ENCODE data around the gene BPIFB2.

BPIFB2 gene

GRCh38 chr20:33009214-33010132 lies 2.0 kb downstream of the BPIFB2 start:
- DNase-seq = no peak
- in situ Hi-C loops (cut with HindIII; ENCODE audit: low pct_ligation_motif_present, low sequenced_read_pairs) = no loop called here
- H3K27ac ChIP-seq = no peak overlapping the region

GRCh38 chr20:33010133-33010504 lies 2.6 kb downstream of the BPIFB2 start:
- no peak overlapping the region for H3K4me3 ChIP-seq (ENCODE audit: low read depth, low read length)
- in situ Hi-C loops (cut with HindIII; ENCODE audit: low pct_ligation_motif_present, low sequenced_read_pairs) = no loop called here
- no peaks in the 10 kb centered on the region for H3K27me3 ChIP-seq (replicated peaks)
- TF ChIP-seq CTCF (IDR thresholded peaks at IDR 0.05; ENCODE audit: low read depth, low read length, missing control alignments) = no peak
- H3K36me3 ChIP-seq (replicated peaks) = no peaks in the 10 kb centered on the region
- no peak overlapping the region for H3K27ac ChIP-seq
- DNase-seq = no peak

More at GRCh38 chr20:33009214-33010132, 2.0 kb downstream of the BPIFB2 start:
- no peak overlapping the region for H3K4me3 ChIP-seq (ENCODE audit: low read depth, low read length)
- no peaks in the 10 kb centered on the region for H3K27me3 ChIP-seq (replicated peaks)
- TF ChIP-seq CTCF (IDR thresholded peaks at IDR 0.05; ENCODE audit: low read depth, low read length, missing control alignments) = no peak
- H3K36me3 ChIP-seq (replicated peaks) = no peaks in the 10 kb centered on the region

DNA sequence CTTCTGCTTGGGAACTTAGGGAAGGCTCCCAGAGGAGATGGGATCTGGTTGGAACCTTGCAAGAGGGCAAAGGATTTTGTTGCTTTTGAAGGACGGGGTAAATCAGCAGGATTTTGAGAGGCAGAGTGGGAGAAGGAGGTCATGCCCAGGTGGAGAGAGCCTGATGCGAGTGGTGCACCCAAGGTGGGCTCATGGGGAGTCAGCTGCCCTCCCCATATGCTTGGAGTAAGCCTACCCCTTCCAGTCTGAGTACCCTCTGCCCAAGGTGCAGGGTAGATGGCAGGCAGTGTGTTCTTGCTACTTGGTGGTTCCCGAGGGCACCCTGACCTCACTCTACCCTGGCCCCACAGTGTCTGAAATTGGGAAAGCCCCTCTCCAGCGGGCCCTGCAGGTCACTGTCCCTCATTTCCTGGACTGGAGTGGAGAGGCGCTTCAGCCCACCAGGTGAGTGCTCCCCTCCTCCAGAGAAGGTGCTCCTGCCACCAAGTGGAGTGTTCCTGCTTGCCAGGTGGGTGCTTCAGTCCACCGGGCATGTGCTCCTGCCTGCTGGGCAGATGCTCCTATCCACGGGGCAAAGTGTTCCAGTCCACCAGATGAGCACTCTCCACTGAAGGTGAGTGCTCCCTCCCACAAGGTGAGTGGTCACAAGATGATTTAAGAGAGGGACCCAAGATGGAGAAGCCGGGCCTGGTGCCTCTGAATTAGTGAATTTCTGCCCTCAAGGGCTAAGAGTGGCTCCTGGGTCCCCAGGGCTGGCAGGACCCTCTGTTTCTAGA lies 3.4 kb downstream of the BPIFB2 start:
- H3K27me3 ChIP-seq (replicated peaks) = no peaks in the 10 kb centered on the region
- DNase-seq = no peak
- no peaks in the 10 kb centered on the region for H3K36me3 ChIP-seq (replicated peaks)
- H3K4me3 ChIP-seq (ENCODE audit: low read depth, low read length) = no peak overlapping the region
- no peak for TF ChIP-seq CTCF (IDR thresholded peaks at IDR 0.05; ENCODE audit: low read depth, low read length, missing control alignments)
- no peak overlapping the region for H3K27ac ChIP-seq
- in situ Hi-C loops (cut with HindIII; ENCODE audit: low pct_ligation_motif_present, low sequenced_read_pairs) = no loop called here

- in situ Hi-C loops (cut with HindIII; ENCODE audit: low pct_ligation_motif_present, low sequenced_read_pairs) = no loop called here
- no peaks in the 10 kb centered on the region for H3K27me3 ChIP-seq (replicated peaks)
These were observed 5.1 kb downstream of the BPIFB2 start for GRCh38 chr20:33012327-33013189.

More at GRCh38 chr20:33012327-33013189, 5.1 kb downstream of the BPIFB2 start:
- Histone ChIP-seq H3K36me3 (replicated peaks) (no peaks in the 10 kb centered on the region), H3K4me3 (ENCODE audit: low read depth, low read length) (no peak overlapping the region), H3K27ac (no peak overlapping the region)
- TF ChIP-seq CTCF (IDR thresholded peaks at IDR 0.05; ENCODE audit: low read depth, low read length, missing control alignments) = no peak
- DNase-seq = no peak
